ENCODE data around the gene PTGES2.

- TF ChIP-seq, protein P1, sequence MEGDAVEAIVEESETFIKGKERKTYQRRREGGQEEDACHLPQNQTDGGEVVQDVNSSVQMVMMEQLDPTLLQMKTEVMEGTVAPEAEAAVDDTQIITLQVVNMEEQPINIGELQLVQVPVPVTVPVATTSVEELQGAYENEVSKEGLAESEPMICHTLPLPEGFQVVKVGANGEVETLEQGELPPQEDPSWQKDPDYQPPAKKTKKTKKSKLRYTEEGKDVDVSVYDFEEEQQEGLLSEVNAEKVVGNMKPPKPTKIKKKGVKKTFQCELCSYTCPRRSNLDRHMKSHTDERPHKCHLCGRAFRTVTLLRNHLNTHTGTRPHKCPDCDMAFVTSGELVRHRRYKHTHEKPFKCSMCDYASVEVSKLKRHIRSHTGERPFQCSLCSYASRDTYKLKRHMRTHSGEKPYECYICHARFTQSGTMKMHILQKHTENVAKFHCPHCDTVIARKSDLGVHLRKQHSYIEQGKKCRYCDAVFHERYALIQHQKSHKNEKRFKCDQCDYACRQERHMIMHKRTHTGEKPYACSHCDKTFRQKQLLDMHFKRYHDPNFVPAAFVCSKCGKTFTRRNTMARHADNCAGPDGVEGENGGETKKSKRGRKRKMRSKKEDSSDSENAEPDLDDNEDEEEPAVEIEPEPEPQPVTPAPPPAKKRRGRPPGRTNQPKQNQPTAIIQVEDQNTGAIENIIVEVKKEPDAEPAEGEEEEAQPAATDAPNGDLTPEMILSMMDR (IDR thresholded peaks at IDR 0.05; ENCODE audit: low read depth, low read length), result no peak
- no peak for TF ChIP-seq EZH2phosphoT487 (IDR thresholded peaks at IDR 0.05; ENCODE audit: low read depth)
Measured at GRCh38 chr9:128159784-128160602, 32.5 kb upstream of the PTGES2 start, which contains the start of gene BBLN.

All from OCI-LY3 (cell line).